ENCODE results near the gene GSAP. TPM values are rescaled to one million over a fixed set of nuclear protein-coding genes. Genes with fewer than 3 reads are reported as not detected.

The GSAP gene
- total RNA-seq, 3 donors from 2014 or later, result 8.0 to 16.7 (median 14.2) TPM

DNA sequence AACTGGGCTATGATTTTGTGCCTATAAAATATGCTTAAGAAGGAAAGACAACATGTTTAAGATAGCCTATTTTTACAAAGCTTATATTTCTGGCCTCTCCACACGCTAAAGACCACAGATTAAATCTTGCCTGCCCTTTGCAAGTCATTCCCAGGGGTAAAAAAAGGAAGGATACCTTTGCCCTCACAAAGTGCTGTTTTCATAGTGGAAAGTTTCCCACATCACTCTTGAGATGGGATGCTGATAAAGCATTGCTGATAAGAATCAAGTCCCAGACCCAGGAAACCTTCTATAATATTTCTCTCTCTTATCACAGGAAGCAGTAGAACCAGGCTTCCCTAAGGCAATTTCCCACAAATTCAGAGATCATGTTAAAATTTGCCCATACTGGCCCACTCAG is 56.5 kb downstream of the GSAP start:
- Histone ChIP-seq H3K9me3 (no peaks in the 10 kb centered on the region), H3K36me3 (ENCODE audit: low read depth) (no peaks in the 10 kb centered on the region), H3K4me1 (ENCODE audit: low read depth) (no peaks in the 10 kb centered on the region), H3K4me3 (no peak overlapping the region)
- ATAC-seq (no peak), DNase-seq (no peak)
- intact Hi-C loops (cut with DNase I, micrococcal nuclease), result no loop called here
- TF ChIP-seq, protein P1, sequence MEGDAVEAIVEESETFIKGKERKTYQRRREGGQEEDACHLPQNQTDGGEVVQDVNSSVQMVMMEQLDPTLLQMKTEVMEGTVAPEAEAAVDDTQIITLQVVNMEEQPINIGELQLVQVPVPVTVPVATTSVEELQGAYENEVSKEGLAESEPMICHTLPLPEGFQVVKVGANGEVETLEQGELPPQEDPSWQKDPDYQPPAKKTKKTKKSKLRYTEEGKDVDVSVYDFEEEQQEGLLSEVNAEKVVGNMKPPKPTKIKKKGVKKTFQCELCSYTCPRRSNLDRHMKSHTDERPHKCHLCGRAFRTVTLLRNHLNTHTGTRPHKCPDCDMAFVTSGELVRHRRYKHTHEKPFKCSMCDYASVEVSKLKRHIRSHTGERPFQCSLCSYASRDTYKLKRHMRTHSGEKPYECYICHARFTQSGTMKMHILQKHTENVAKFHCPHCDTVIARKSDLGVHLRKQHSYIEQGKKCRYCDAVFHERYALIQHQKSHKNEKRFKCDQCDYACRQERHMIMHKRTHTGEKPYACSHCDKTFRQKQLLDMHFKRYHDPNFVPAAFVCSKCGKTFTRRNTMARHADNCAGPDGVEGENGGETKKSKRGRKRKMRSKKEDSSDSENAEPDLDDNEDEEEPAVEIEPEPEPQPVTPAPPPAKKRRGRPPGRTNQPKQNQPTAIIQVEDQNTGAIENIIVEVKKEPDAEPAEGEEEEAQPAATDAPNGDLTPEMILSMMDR (IDR thresholded peaks at IDR 0.05), result no peak

DNA sequence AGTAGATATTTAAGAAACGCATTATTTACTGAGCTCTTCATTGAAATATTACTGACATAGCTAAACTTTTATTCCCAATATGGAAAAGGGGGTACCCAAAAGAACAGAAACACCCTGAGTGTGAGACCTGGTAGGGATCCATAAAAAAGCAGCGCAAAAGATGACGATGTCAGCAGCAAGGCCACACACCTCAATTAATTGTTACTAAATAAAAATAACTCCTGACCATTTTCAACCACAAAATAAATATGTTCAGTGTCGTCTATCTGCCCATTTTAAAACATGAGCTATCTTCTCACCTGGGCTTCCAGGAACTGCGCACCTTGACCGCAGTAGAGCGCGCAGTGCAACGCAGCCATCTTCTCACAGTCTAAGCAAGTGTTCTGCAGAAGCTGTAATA is 61.2 kb downstream of the GSAP start:
- H3K36me3 ChIP-seq (ENCODE audit: low read depth), result no peaks in the 10 kb centered on the region
- H3K4me3 ChIP-seq, result no peak overlapping the region
- no peak for DNase-seq
- ATAC-seq, result no peak
- TF ChIP-seq, protein P1 (IDR thresholded peaks at IDR 0.05), result no peak
- H3K9me3 ChIP-seq, result no peaks in the 10 kb centered on the region
- H3K4me1 ChIP-seq (ENCODE audit: low read depth), result no peaks in the 10 kb centered on the region
- intact Hi-C loops (cut with DNase I, micrococcal nuclease), result no loop called here

DNA sequence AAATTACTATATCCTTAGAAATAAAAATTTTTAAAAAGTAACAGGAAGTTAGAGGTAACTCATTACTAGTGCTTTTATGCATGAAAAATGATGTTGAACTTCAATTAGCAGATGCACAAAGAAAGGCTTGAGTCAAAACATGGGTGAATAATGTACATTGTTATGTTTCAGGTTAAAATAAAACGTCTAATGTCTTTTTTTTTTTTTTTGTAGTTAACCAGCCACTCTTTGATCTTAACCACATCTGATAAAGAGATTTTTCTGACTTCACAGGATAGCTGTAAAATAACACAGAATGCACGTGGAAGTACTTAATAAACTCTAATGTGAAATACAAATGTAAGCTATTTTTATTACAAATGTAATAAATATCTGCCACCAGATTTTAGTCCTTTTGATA is 61.7 kb downstream of the GSAP start:
- TF ChIP-seq, protein P1 (IDR thresholded peaks at IDR 0.05), result no peak
- ATAC-seq, result no peak
- intact Hi-C loops (cut with DNase I, micrococcal nuclease), result no loop called here
- H3K9me3 ChIP-seq, result no peaks in the 10 kb centered on the region
- H3K36me3 ChIP-seq (ENCODE audit: low read depth), result no peaks in the 10 kb centered on the region
- H3K4me1 ChIP-seq (ENCODE audit: low read depth), result no peaks in the 10 kb centered on the region
- H3K4me3 ChIP-seq, result no peak overlapping the region
- no peak for DNase-seq

DNA sequence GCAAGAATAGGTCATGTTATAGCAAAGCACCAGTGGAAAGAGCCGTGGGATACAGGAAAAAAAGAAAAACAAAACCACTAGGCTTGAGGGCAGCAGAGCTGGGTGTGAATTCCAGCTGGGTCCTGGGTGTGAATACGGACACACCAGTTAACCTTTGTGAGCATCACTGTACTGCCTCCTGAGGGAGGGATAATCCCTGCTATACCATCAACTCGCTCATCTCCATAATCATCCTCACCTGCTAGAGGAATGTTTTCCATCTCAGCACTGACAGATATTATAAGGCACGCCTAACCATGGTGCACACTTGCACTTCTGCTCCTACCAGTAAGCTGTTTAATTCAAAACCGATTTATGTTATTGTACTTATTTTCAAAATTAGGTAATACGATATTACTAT is 62.2 kb downstream of the GSAP start:
- Histone ChIP-seq H3K4me1 (ENCODE audit: low read depth) (no peaks in the 10 kb centered on the region), H3K9me3 (no peaks in the 10 kb centered on the region), H3K36me3 (ENCODE audit: low read depth) (no peaks in the 10 kb centered on the region), H3K4me3 (no peak overlapping the region)
- no peak for ATAC-seq
- TF ChIP-seq, protein P1 (IDR thresholded peaks at IDR 0.05), result no peak
- intact Hi-C loops (cut with DNase I, micrococcal nuclease), result no loop called here
- DNase-seq, result no peak

DNA sequence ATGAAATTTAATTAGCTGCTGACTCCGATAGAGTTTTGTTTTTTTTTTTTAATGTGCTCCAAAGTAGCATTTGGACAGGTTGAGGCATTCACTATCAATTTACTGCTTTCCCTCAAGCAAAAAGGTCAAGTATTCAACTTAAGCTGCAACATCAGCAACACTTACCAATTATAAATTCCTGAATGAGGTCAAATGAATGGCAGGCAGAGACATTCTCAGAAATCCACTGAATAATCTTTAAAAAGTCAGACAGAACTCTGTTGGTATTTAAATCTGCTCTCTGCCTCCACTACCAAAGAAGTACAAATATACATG is 62.8 kb downstream of the GSAP start:
- intact Hi-C loops (cut with DNase I, micrococcal nuclease), result no loop called here
- ATAC-seq, result no peak
- Histone ChIP-seq H3K4me3 (no peak overlapping the region), H3K36me3 (ENCODE audit: low read depth) (no peaks in the 10 kb centered on the region), H3K4me1 (ENCODE audit: low read depth) (no peaks in the 10 kb centered on the region), H3K9me3 (no peaks in the 10 kb centered on the region)
- TF ChIP-seq, protein P1 (IDR thresholded peaks at IDR 0.05), result no peak
- DNase-seq, result no peak

DNA sequence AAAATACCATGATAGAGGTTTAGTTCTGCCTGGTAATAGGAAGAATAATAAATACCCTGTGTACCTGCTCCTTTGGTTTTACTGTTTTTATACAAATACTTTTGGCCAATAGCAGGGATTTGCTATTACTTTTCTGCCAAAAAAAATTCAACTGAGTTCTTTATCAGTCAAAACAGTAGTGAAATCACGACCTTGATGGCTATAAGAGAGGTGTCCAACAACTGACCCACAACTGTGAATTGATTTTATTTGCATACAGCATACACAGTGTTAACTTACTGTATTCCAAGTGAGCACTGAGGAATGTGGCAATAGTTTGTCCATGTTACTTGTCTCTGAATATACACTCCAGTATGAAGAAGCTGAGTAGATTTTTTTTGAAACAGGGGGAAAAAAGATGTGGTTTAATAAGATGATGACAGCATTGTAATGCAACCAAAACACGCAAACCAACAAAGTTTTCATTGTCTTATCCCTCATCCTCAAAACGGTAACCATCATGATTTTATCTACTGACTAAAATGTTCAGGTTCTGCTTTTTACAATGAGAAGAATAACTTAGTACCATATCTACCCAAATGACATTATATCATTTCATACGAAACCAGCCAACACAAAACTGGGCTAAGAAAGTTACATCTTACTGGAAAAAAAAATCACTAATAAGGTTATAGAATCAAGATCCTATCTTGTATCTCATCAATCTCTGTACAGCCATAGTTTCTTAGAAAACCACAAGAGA is 63.3 kb downstream of the GSAP start:
- Histone ChIP-seq H3K36me3 (ENCODE audit: low read depth) (no peaks in the 10 kb centered on the region), H3K4me3 (no peak overlapping the region), H3K9me3 (no peaks in the 10 kb centered on the region), H3K4me1 (ENCODE audit: low read depth) (no peaks in the 10 kb centered on the region)
- intact Hi-C loops (cut with DNase I, micrococcal nuclease), result no loop called here
- no peak for ATAC-seq
- TF ChIP-seq, protein P1 (IDR thresholded peaks at IDR 0.05), result no peak
- no peak for DNase-seq
